DND-41 (cell line): ENCODE data around the gene FUT6.

Experiments
- ATAC-seq: fragments of 200-7000 bp; cut with Tn5 transposase; 3 replicates; pipeline ENCODE4 v1.9.1; 2021; ENCODE audit warnings: low read depth; ENCODE audit not compliant: insufficient read depth
- DNase-seq: peaks from one replicate; pipeline ENCODE4 v3.0.0-alpha.2; 2020
- H2AFZ ChIP-seq: 2 replicates; pipeline ENCODE4 v1.6.0; 2012; ENCODE audit warnings: low read depth, low read length
- H3K27ac ChIP-seq: 2 replicates; pipeline ENCODE4 v1.5.1; 2012; ENCODE audit warnings: low read length, inconsistent platforms
- H3K27me3 ChIP-seq: fragments of 200-600 bp; sonication (generic); 2 replicates; pipeline ENCODE4 v1.6.0; 2012; ENCODE audit warnings: low read length, mild to moderate bottlenecking, inconsistent platforms; ENCODE audit not compliant: insufficient read depth, poor library complexity
- H3K36me3 ChIP-seq: 2 replicates; pipeline ENCODE4 v1.5.1; 2012; ENCODE audit warnings: low read length, inconsistent platforms; ENCODE audit not compliant: insufficient read depth
- H3K4me1 ChIP-seq: 2 replicates; pipeline ENCODE4 v1.5.1; 2012; ENCODE audit warnings: mild to moderate bottlenecking, low read length; ENCODE audit not compliant: insufficient read depth
- H3K4me2 ChIP-seq: 2 replicates; pipeline ENCODE4 v1.6.0; 2012; ENCODE audit warnings: mild to moderate bottlenecking, moderate library complexity, low read length, inconsistent platforms; ENCODE audit not compliant: insufficient read depth
- H3K4me3 ChIP-seq, 2 experiments: fragments of 200-600 bp in 1 of 2; shearing (Covaris generic) in 1 of 2; 2 replicates each; pipeline ENCODE4 v1.5.1; 2012 to 2016; ENCODE audit warnings: inconsistent platforms in 2 of 2, low read length in 2 of 2, mild to moderate bottlenecking in 2 of 2, low read depth in 1 of 2, moderate library complexity in 1 of 2
- H3K79me2 ChIP-seq: 2 replicates; pipeline ENCODE4 v1.6.0; 2012; ENCODE audit warnings: low read length, inconsistent platforms; ENCODE audit not compliant: insufficient read depth
- H3K9ac ChIP-seq: 2 replicates; pipeline ENCODE4 v1.6.0; 2012; ENCODE audit warnings: low read depth, mild to moderate bottlenecking, inconsistent platforms, low read length, moderate library complexity
- H3K9me3 ChIP-seq: 2 replicates; pipeline ENCODE4 v1.5.1; 2012; ENCODE audit warnings: low read length, moderate library complexity, mild to moderate bottlenecking, inconsistent platforms; ENCODE audit not compliant: insufficient read depth, severe bottlenecking
- H4K20me1 ChIP-seq: 2 replicates; pipeline ENCODE4 v1.6.0; 2012; ENCODE audit warnings: low read length; ENCODE audit not compliant: insufficient read depth
- CTCF ChIP-seq: IDR thresholded peaks from 2 replicates; pipeline ENCODE4 v1.5.1; 2012; ENCODE audit warnings: borderline replicate concordance, low read length, moderate library complexity, mild to moderate bottlenecking; ENCODE audit not compliant: poor library complexity, severe bottlenecking; ENCODE audit errors: extremely low read depth
- EZH2 ChIP-seq: IDR thresholded peaks from 3 replicates; pipeline ENCODE4 v1.6.1; 2012; ENCODE audit warnings: borderline replicate concordance, low read depth, mild to moderate bottlenecking, moderate library complexity, low read length, inconsistent platforms; ENCODE audit not compliant: severe bottlenecking

The FUT6 gene

GRCh38 chr19:5787409-5788182 lies 51.9 kb downstream of the FUT6 start:
- no peaks in the 10 kb centered on the region for H3K27me3 ChIP-seq
- H4K20me1 ChIP-seq, result peaks cover 53% of the 10 kb centered on the region
- H3K9me3 ChIP-seq, result no peaks in the 10 kb centered on the region
- DNase-seq, result no peak
- H3K27ac ChIP-seq, result no peak overlapping the region
- no peak overlapping the region for H3K4me2 ChIP-seq
- TF ChIP-seq EZH2 (no peak), CTCF (no peak)
- H2AFZ ChIP-seq, result no peak overlapping the region
- no peak for ATAC-seq
- H3K4me1 ChIP-seq, result peaks cover 22% of the 10 kb centered on the region
- peaks cover 17% of the 10 kb centered on the region for H3K79me2 ChIP-seq
- no peak overlapping the region for H3K4me3 ChIP-seq
- peaks cover 67% of the 10 kb centered on the region for H3K36me3 ChIP-seq
- H3K9ac ChIP-seq, result no peak overlapping the region

GRCh38 chr19:5786593-5787408 lies 52.7 kb downstream of the FUT6 start:
- H3K4me2 ChIP-seq, result no peak overlapping the region
- H3K79me2 ChIP-seq, result peaks cover 17% of the 10 kb centered on the region
- peaks cover 22% of the 10 kb centered on the region for H3K4me1 ChIP-seq
- peaks cover 53% of the 10 kb centered on the region for H4K20me1 ChIP-seq
- H2AFZ ChIP-seq, result no peak overlapping the region
- ATAC-seq (no peak), DNase-seq (no peak)
- no peak overlapping the region for H3K27ac ChIP-seq
- no peaks in the 10 kb centered on the region for H3K27me3 ChIP-seq
- peaks cover 67% of the 10 kb centered on the region for H3K36me3 ChIP-seq
- no peaks in the 10 kb centered on the region for H3K9me3 ChIP-seq
- H3K4me3 ChIP-seq, result no peak overlapping the region
- no peak for TF ChIP-seq EZH2
- no peak for TF ChIP-seq CTCF
- H3K9ac ChIP-seq, result no peak overlapping the region

- TF ChIP-seq CTCF (no peak), EZH2 (no peak)
- H3K36me3 ChIP-seq, result peaks cover 67% of the 10 kb centered on the region
Observed at GRCh38 chr19:5785423-5785822, 54.1 kb downstream of the FUT6 start.

More at GRCh38 chr19:5785423-5785822, 54.1 kb downstream of the FUT6 start:
- DNase-seq (no peak), ATAC-seq (no peak)
- no peaks in the 10 kb centered on the region for H3K9me3 ChIP-seq
- no peak overlapping the region for H2AFZ ChIP-seq
- H3K27ac ChIP-seq, result no peak overlapping the region
- peaks cover 15% of the 10 kb centered on the region for H3K79me2 ChIP-seq
- no peak overlapping the region for H3K4me3 ChIP-seq
- peaks cover 16% of the 10 kb centered on the region for H3K4me1 ChIP-seq
- H3K9ac ChIP-seq, result no peak overlapping the region
- H3K4me2 ChIP-seq, result no peak overlapping the region
- H4K20me1 ChIP-seq, result peaks cover 53% of the 10 kb centered on the region
- no peaks in the 10 kb centered on the region for H3K27me3 ChIP-seq
